GM18505 (cell line): Measurements from ENCODE around the gene TP53TG5.
"Not testable (repeated sequence)": the region's sequence is repeated elsewhere in the genome, so short reads cannot be mapped to it uniquely, and the experiment has no call there.

Experiments used
- ATAC-seq: cut with Tn5 transposase; IDR thresholded peaks from one replicate; pipeline ENCODE4 v1.9.1; 2021; ENCODE audit not compliant: unreplicated experiment
- POLR2A ChIP-seq: IDR thresholded peaks from 4 replicates; pipeline ENCODE4 v1.6.1; 2011; ENCODE audit warnings: borderline replicate concordance; ENCODE audit not compliant: insufficient read depth, insufficient read length; ENCODE audit errors: extremely low read depth

Gene TP53TG5

DNA sequence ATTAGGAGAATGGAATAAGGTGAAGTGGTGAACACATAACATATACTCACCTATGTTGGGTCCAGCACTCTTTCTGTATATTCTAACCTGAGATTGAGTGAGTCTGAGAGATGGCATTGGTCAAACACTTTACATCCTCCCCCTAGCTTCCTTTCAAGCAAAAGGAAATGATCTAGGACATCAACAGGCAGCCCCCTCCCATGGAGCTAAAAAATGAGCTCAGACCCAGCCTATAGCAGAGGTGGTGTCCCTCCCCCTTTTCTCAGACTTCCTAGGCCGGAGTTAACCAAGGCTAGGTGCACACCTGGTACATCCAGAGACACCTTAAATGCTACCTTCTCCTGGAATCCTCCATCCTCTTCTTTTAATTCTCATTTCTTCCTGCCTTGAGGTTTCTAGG lies 24.4 kb downstream of the TP53TG5 start:
- no peak for TF ChIP-seq POLR2A
- no peak for ATAC-seq

DNA sequence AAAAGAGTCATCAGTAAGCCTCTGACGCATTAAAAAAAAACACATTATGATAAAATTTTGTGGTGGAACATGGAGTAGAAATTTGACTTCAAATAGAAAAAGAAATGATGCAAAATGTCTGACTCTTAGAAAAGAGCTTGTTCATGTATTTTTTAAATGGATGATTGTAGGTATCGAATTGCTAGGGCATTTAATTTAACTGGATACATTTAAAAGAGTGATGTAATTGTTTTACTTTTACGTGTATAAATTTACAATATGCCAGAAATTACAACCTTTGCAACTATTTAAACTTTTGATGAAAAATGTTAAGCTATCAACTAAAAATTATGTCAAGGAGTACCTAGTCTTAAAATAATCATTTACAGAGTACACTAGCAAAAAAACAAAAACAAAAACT lies 25.4 kb downstream of the TP53TG5 start:
- no peak for TF ChIP-seq POLR2A
- no peak for ATAC-seq

DNA sequence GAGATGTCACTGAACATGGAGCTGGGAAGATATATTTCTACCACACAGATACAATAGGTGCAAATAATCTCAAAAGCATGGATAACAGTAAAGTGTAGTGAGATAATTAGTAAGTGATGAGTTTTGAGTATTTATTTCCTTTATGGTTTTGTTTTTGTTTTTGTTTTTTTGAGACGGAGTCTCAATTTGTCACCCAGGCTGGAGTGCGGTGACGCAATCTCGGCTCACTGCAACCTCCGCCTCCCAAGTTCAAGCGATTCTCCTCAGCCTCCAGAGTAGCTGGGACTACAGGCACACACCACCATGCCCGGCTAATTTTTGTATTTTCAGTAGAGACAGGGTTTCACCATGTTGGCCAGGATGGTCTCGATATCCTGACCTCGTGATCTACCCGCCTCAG lies 27.3 kb downstream of the TP53TG5 start:
- ATAC-seq = not testable (repeated sequence)

DNA sequence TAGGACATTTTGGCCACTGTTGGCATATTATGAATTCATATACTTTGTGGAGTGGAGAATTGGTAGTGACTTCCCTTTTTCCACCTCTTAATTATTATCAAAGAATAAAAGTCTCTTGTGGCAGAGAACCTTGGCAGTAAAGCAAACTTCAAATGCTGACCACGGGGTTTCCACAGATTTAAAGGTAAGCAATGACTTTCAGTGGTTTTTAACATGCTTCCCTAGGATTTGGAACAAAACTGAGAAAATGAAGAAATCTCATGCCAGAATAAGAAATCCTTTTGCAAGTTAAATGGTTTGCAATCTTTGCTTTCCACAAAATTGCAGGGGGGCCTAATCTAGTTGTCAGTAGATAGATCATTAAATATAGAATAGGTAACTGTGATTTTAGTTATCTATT lies 27.9 kb downstream of the TP53TG5 start:
- TF ChIP-seq POLR2A = no peak

DNA sequence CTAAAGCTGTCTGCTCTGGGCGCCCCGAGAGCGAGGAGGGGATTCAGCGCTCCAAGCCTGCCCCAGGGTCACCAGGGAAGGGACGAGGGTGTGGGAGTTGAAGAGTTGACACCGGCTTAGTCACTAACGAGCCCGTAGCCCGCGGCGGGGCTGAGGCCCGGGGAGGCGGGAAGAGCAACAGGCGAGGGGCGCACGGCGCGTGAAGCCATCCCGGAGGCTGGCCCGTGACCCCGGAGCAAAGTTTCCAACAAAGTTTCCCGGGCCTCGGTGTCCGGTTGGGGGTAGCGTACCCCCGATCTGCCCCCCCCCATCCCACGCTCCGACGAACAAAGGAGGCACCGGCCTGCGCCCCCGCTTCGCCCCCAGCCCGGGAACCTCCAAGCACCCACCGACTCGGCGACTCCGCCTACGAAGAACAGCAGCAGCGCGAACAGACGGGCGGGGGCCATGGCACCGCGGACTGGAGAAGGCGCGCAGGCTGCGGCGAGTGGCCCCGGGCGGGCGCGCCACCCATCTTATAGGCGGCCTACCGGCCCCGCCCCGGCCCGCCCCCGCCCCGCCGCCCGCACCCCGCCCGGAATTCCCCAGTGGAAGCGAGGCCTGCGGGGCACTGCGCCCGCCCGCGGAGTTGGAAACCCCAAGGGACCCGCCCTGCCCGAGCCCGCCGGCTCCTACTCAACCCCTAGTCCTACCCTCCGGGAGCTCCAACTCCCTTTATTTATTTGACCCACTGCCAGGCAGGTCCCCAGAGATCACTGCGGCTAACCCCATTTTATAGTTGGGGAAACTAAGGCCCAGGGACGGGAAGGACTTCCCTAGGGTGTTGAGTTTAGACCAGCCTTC lies 30.0 kb downstream of the TP53TG5 start, which contains the start of gene SDC4:
Gene SDC4 (minus strand): TSS at position 489 of the 843 bp plus-strand sequence. CDS start 40 bp downstream, at position 449.
- no peak for ATAC-seq
- TF ChIP-seq POLR2A = peak; percentile 66

More for the DNA sequence above, 27.9 kb downstream of the TP53TG5 start:
- no peak for ATAC-seq

DNA sequence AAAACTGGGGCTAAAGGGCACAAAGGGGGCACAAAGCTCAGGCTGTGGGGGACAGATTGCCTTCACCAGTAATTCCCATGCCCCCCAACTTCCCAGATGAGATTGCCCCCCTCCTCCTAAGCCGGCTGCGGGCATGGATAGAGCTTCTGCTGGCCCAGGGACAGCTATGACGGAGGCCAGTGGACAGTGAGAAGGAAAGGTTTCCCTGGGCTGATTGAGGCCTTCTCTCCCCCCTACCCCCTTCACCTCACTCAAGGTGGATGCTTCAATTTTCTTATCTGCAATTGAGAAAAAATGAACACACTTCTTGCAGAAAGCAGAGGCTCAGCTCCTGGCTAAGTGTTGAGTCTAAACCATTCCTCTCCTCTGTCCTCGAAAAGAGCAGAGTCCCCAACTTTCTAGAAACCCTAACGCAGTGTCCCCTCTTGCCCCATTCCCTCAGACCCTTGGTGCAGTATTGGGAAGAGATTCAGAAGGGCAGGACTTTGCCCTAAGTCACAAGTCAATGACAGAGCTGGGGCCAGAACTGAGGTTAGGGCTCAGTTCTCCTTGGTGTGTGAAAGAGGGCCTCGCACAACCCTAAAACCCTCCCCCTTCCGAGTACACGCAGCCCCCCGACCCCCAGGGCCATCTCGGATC lies 30.7 kb downstream of the TP53TG5 start:
- TF ChIP-seq POLR2A = no peak
- no peak for ATAC-seq

DNA sequence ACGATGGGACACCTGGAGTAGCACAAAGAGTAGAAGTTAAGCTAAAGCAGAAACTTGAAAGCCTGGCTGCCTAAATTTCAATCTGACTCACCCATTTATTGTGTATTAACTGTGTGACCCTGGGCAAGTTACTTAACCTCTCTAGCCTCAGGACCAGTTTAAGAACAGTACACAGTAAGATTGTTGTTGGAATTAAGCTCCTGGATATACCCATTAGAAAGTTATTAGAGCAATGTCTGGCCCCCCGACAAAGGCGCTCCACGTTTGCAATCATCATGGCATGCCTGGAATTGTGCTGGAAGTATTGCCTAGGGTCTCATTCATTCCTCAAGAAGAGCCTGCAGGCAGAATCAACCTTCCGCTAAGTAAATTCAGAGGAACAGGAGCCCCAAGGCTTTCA lies 31.3 kb downstream of the TP53TG5 start:
- no peak for ATAC-seq
- no peak for TF ChIP-seq POLR2A

DNA sequence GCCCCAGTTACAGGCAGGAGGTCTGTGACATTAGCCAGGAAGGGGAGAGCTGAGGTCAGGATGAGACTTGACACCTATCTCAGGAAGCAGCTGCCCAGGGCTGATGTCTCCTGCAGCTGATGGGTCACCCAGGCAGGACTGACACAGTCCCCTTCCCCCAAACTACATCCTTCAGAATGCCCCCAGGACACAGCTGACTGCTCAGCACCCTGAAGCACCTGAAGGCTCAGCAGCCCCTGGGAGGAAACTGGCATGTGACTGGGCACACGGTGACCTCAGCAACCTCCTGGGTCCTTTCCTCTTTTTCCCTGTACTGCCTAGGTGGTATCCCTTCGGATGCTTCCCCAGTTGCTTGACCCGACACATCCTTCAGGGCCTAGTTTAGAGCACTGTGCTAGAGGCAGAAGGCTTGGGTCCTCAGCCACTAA lies 31.8 kb downstream of the TP53TG5 start:
- TF ChIP-seq POLR2A = no peak
- ATAC-seq = no peak

DNA sequence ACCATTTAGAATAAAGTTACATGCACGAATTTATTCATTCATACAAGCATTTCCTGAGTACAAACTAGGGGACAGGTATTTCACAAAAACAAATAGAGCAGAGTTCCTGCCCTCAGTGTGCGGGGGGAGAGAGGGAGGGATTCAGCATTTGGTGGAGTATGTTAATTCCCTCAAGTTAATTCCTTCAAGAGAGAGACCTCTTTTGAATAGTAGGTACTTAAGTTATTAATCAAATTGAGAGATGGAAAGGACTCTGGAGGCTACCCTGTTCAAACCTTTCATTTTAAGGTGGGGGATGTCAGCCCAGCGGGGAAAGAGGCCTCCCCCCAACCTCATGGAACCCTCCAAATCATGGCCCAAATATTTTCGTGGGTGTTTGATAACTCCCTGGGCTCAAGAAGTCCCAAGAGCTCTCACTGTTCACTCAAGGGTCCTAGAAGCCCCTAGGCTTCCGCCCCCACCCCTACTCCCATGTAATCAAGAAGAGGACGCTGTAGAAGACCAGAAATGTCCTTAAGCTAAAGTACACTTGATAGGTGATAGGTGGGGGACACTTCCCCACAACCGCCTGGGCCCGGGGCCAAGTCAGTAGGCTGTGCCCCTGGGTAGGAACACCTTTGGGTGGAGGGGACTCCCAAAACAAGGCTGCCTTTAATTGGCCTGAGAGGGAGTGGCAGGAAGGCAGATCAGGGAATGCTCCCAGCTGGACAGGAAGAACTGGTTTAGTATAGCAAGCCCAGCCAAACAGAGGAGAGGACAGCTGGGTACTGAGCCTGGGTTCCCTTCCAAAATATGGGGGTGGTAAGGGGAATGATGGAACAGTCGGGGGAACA lies 32.8 kb downstream of the TP53TG5 start:
- no peak for ATAC-seq
- TF ChIP-seq POLR2A = no peak

DNA sequence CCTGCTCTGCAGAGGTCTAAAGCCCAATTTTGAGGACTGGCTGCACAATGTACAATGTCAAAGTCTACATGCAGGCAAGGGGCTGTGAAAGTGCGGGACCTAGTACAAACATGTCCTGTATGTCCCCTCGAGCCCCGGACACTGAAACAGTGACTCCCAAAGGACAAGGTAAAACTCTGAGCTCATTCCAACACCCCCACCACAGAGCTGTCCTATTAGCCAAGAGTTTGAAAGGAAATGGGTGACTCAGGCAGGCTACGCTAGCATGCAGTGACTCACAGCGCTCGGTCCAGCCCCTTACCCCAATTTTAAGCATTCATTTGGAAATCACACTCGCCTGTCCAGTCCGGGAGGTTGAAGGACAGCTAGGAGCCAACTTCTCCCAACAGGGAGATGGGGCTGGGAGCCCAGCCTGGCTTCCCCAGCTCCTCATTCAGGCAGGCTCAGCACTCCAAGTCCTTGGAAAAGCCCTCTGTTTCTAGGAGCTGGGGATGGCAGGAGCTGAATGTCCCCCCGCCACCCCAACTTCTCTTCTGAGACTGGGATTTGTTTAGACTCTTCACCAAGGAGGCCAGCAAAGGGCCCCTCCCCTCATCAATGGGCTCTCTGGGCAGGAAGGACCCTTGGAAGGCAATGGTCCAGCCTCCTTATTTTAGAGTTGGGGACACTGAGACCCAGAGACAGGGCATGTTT lies 33.8 kb downstream of the TP53TG5 start:
- no peak for ATAC-seq
- no peak for TF ChIP-seq POLR2A

DNA sequence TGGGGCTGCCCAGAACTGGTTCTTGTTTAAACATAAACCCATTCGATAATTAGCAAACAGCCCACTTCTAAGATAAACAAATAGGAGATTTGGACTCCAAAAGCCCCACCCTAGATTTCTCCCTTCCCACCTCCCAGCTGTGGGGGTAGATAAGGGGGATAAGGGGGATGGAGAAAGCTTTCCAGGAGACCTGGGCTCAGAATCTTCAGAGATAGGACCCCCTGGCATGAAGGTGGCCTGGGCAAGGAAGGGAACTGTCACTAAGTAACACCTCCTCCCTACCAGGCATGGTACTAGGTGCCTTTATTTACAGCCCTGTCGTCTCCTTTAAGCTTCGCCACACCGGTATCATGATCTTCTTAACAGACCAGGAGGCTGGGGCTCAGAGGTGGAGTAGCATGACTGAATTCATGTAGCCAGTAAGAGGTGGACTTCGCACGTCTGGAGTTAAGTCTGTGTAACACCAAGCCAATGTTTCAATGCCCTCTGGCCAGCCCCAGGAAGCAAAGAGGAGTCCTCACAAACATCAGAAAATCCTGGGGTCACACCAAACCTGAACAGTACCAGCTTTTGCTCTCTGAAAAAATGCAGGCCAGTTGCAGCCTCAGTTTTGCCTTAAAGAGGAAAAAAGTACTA lies 34.5 kb downstream of the TP53TG5 start:
- no peak for ATAC-seq
- no peak for TF ChIP-seq POLR2A

DNA sequence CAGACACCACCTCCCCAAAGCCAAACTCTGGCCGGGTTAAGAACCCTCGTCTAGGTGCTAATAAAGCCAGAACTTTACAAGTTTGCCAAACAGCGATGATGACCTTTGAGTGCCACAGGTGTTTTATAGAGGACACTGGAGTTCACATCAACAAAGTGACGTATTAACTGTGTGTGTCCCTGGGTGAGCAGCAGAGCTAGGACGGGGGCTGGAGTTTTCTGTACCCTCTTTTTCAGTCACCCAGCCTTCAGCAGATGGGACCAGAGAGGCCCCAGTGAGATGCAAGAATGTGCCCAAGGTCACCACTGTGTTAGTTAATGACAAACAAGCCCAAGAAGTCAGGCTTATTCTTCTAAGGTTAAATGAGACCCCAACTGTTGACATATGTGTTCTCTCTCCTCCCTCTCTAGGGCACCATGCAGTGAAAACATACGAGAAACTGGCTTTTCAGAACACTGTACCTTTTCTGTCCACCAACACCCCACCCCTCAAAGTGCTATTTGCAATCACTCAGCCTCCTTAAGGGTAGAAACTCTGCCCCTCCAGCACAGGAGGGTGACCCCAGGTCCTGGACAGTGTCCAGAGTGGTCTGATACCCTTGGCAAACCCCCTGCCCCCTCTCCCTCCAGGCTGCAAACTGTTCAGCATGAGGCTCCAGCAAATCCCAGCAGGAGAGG lies 35.1 kb downstream of the TP53TG5 start:
- ATAC-seq = no peak
- TF ChIP-seq POLR2A = no peak
